ENCODE measurements around the gene RDH8.

Gene RDH8, protein sequence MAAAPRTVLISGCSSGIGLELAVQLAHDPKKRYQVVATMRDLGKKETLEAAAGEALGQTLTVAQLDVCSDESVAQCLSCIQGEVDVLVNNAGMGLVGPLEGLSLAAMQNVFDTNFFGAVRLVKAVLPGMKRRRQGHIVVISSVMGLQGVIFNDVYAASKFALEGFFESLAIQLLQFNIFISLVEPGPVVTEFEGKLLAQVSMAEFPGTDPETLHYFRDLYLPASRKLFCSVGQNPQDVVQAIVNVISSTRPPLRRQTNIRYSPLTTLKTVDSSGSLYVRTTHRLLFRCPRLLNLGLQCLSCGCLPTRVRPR

DNA sequence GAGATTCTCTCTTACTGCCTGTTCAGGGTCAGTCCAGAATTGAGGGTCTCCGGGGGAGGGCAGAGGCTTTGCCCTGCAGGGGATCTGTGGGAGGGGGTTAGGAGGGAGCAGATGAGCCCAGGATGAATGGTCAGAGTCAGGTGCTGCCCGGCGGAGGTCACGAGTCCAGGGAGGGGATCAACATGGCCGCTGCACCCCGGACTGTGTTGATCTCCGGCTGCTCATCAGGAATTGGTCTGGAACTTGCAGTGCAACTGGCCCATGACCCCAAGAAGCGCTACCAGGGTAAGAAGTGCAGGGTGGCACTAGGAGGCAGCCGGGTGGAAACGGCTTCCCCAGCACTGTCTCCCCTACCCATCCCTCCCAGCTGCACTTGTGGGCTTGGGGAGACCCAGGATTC is at the start of gene RDH8:
Gene RDH8 (plus strand): TSS at position 168 of the 400 bp plus-strand sequence. CDS start 15 bp downstream, at position 183.
- no peak for DNase-seq

DNA sequence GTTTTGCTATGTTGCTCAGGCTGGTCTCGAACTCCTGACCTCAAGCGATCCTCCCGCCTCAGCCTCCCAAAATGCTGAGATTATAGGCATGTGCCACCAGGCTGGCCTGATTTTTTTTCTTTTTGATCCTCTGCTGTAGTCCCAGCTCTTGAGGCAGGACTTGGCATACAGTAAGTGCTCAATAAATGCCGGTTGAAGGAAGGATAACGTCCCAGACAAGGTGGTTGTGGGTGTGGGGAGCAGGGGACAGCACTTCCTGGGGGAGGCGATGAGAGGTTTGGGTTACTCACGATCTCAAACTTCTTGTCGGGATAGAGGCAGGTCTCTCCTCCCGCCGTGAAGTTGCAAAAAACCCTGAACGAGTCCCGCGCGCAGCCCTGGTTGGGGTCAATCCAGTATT is 47.3 kb upstream of the RDH8 start:
- no peak for DNase-seq

DNA sequence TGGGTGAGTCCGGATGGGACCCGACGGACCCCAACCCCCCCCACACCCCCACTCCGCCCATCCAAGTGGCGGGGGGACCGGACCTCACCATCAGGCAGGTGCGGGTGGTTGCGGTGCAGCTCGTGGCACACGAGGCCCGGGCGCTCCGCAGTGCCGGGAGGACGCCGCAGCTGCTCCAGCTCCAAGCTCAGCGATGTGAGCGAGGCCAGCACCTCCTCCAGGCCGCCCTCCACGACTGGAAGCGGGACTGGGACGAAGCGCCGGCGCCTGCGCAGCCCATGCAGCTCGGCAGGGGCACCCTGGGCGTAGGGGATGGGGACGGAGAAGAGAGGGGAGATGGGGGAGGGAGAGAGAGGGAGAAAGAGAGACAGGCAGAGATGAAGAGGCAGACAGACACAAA is 46.8 kb upstream of the RDH8 start:
- DNase-seq = no peak

DNA sequence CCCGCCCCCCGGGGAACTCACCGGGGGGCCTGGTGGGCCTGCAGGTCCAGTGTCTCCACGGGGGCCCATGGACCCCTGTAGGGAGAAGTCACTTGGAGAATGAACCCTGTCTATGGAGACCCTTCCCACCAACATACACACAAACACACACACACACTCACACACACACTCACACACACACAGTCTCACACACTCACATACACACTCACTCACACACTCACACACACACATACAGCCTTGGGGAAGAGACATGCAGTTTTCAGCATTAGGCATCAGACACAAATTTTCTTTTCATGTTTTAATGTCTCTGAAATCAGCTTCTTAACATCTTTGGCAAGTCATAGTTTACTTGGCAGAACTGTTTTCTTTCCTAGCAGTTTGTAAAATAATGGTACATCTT is 46.0 kb upstream of the RDH8 start:
- no peak for DNase-seq

DNA sequence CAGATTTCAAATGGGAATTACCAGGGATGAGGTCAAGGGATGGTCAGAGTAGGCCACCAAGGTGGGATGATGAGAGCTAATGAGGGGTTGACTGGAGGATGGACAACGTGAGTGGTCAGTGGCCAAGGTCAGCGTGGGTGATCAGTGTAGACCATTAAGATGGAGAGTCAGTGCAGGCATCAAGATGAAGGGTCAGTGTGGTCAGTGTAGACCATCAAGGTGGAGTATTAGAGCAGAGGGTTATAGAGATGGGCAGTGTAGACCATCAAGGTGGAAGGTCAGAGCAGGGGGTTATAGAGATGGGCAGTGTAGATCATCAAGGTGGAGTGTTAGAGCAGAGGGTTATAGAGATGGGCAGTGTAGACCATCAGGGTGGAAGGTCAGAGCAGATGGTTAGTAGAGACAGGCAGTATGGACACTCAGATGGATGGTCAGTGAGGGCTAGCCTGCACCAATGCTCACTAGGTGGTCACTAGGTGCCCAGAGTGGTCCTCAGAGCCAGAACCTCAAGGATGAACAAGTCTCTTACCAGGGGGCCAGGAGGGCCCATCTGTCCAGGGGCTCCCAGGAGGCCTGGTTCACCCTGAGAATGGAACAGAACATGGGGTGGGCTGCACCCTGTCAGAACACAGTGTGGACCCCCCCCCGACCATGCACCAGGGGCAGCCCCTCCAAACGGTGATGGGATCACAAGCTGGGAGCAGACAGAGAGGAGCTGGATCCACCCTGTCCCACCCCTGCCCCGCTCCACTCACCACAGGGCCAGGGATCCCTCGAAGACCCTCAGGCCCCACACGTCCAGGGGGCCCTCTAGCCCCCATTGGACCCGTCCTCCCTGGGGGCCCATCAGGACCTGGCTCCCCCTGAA is 44.2 kb upstream of the RDH8 start:
- DNase-seq = no peak

DNA sequence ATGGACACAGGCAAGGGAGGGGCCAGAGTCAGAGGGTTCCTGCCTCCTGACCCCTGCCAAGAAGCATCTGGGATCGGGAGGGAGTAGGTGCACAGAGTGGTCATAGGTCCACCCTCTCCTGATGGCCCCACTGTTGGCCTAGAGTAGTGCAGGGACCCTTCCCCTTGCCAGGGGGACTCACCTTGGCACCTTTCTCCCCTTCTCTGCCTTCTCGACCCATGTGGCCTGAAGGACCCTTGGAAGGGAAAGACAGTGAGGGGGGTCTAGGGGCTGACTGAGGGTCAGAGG is 43.7 kb upstream of the RDH8 start:
- DNase-seq = no peak

DNA sequence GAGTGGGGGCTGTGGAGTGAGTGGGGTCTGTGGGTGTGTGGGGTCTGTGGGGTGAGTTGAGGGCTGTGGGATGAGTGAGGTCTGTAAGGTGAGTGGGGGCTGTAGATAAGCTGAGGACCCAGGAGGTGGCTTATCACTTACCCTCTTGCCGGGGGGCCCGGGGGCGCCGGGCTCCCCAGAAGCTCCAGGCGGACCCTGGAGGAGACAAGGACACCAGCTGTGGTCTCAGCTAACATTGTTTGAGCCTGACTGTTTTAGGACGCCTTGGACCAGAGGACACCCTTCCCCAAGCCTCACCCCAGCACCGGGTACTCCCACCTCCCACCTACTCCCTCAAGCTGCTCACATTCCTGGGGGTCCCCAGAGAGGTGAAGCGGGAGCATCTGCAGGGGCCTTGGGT is 42.8 kb upstream of the RDH8 start:
- no peak for DNase-seq

DNA sequence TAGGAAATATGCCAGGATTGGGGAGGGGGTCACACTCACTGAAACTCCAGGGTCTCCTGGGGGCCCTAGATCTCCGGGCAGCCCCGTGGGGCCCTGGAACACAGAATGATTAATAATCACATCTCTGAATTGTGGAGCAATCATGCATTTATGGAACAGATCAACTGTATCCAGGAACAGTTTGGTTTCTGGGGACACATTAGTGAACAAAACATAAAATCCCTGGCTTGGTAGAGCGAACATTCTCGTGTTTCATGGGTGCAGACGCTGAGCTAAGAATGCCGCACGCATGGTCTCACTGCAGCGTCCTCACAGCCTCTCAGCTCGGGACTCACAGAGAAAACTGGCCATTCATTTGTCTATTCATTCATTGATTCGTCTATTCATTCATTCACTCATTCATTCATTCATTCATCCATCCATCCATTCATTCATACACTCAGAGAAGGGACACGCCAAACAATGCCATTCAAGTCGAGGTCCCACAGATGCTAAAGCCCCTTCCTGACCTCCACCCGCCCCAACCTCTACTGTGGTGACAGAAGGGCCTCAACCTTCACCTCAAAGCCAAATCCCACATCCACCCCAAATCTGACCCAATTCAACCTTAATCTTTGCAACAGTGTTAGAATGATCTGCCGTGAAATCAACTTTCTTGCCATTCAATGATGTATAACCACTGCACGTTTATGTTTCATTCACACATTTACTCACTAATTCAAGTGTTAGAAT is 42.0 kb upstream of the RDH8 start:
- DNase-seq = no peak

DNA sequence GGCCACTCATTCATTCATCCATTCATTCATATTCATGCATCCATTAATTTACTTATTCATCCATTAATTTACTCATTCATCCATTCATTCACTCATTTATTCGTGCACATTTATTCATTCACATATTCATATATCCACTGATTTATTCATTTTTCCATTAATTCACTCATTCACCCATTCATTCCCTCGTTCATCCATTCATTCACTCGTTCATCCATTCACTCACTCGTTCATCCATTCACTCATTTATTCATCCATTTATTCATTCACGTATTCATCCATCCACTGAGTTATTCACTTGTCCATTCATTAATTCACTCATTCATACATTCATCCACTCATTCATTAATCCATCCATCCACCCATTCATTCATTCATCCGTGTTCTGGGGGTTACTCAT is 41.2 kb upstream of the RDH8 start:
- no peak for DNase-seq

DNA sequence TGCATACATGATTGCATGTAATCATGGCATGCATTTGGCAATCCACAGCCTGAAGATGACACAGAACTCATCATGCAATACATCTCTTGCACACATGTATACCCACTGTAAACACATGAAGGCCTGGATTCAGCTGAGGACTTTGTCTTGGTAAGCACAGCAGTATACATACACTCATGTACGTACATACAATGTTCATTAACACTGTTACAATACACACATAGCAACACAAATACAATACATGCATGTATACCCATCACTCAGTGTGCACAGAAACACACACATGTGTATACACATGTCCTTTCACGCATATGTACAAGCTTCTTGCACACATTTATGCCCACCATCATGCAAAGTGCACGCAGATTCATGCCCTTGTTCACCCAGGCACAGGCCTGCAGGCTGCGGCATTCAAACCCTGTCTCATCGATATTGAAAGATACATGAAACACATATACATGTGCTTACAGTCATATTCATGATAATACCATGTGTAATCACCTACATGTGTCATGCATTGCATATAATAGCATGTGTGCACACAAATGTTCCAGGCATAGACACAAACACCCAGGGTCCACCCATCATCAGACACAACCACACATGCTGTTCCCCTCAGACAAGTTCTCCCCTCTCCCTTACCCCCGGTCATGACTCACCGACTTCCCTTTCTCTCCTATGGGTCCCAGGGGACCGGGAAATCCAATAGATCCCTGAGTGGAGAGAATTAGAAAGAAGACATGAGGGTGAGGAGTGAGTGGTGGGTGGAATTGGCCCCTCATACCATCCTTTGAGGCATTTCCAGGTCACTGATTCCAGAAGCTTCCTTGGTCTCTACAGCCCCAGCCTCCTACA is 31.6 kb upstream of the RDH8 start:
- no peak for DNase-seq

DNA sequence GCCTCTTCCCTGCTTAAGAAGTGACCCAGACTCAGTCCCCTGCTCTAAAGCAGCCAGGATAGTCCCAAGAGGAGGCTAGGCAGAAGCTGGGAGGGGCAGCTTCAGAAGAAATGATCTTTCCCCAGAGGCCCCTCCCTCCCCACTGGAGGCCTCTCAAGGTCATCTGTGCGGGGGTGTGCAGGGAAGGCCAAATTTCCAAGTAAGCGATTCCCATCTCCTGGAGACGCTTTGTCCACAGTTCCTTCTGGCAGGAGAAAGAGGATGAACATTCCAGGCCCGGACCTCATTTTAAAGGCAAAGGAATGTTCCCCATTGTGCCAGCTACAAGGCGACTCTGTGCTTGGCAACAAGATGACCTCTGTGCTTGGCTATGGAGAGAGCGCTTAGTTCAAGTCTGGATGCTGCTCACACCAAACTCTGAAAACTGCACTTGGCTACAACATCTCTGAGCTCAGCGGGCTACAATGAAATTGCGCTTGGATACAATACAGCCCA is 26.4 kb upstream of the RDH8 start:
- no peak for DNase-seq

DNA sequence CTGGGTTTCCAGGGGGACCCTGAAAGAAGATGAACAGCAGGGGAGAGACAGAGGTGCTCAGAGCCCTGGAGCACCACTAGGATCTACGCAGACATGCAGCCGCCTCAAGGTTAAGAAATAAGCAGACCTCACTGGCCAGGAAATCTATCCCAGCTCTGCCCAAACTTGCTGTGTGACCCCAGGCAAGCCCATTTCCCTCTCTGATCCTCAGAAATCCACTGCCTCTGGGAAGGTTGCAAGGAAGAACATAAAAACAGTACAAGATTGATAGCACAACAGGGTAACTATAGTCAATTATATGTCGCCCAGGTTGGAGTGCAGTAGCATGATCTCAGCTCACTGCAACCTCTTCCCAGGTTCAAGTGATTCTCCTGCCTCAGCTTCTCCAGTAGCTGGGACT is 23.8 kb upstream of the RDH8 start:
- no peak for DNase-seq

DNA sequence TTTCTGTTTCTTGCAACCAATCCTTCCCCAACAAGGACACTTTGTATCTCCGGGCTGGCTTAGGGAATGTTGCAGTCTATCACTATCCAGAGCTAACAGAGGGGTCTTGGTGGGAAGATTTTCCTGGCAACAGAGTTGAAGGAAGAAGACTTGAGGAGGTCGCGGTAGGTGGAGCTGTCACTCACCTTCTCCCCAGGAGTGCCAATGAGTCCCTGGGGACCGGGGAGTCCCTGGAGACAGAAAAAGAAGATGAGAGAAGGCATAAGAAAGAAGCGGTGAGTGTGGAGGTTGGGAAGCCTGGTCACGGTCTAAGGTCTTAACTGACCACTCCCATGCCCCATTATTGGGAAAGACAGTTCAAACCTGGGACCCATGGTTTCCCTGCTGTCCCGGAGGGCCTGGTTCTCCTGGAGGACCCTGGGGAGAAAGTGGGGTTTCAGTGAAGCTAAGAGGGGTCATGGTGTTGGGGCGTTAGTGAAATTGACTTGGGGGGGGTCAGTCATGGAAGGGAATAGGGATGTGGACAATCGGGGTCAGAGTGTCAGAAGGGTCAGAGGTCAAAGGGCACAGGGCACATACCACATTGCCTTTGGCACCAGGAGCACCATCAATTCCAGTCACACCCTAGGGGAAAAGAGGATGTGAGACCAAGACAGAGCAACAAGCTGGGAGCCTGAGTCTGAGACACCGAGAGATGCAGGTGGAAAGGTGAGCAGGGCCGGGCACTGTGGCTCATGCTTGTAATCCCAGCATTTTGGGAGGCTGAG is 21.7 kb upstream of the RDH8 start:
- no peak for DNase-seq

DNA sequence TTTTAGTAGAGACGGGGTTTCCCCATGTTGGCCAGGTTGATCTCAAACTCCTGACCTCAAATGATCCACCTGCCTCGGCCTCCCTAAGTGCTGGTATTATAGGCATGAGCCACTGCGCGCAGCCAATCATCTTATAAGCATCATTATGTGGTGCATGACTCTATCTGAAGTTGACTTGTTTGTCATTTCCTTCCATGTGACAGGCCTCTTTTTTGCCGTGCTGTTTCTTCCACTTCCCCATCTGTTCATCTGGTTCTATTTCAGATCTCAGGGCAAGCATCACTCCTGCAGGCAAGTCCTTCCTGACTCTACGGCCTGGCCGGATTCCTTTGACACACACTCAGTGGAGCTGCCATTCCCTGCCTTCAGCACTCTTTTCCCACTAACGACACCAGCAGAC is 18.2 kb upstream of the RDH8 start:
- DNase-seq = no peak

DNA sequence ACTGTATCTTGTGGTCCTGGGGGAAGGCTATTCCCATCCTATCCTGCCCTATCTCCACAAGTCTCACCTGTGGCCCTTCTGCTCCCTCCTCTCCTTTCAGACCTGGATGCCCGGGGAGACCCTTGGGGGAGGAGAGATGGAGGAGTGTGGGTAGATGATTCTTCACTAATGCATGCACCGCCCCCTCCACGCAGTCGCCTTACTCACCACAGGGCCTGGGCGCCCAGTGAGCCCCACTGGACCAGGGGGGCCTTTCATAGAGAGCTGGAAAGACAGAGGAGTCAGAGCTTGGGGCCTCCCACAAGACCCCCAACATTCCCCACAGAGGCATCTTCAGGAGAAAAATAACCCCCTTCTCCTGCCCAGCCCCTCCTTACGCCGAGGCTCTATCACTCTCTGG is 17.3 kb upstream of the RDH8 start:
- no peak for DNase-seq

DNA sequence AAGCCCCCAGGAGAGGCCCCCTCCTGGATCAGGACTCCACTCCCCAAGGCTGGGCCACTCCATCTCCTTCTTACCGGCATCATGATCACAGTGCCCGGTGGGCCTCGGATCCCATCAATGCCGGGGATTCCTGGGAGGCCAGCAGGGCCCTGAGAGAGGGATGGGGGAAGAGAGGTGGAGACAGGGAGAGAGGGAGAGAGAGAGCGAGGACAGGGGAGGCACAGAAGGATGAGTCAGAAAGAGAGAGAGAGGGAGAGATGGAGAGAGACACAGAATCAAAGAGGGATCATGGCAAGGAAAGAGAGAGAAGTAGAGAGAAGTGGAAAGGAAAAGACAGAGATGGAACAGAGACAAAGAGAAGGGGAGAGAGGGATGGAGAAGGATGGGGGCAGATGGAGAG is 16.7 kb upstream of the RDH8 start:
- no peak for DNase-seq

DNA sequence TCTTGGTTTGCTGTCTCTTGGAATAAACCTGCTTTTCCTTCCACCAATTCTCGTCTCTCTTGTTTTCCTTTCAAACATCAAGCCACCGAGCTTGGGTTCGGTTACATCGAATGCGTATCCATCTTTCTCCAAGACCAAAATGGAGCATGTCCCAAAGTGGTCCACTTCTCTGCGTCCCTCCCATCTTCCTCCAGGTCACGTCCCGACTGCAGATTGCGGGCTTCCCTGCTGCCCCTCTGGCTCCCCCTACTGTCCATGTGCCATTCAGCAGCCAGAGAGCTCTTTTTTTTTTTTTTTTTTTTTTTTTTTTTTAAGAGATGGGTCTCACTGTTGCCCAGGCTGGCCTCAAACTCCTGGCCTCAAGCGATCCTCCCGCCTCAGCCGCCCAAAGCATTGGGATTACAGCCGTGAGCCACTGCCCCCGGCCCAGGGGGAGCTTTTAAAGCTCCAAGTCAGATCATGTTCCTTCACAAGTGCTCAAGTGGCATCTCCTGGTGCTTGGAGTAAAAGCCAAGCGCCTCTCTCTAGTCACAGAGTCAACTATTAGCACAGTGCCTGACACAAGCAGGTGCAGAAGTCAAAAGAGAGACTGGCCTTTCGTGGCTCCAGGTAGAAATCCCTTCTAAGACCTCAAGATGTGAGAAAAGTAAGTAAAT is 13.0 kb upstream of the RDH8 start:
- peak; percentile 39 for DNase-seq

DNA sequence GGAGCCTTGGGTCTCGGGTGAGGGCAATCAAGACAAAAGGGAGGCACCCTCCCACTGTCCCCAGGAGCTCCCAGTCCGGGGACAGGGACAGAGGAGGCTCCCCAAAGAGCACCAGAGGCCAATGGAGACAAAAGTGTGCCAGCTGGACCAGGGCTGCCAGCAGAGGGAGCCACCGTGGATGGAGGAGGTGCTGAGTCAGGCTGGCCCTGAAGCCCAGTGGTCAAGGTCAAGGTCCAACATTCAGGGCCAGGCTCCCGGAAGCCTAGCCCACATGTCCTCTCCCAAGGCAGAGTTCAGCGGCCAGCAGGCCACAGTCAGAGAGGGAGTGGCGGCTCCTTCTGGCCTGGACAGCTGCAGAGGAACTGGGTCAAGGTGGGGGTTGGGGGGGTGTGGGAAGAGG is 11.4 kb upstream of the RDH8 start:
- no peak for DNase-seq

DNA sequence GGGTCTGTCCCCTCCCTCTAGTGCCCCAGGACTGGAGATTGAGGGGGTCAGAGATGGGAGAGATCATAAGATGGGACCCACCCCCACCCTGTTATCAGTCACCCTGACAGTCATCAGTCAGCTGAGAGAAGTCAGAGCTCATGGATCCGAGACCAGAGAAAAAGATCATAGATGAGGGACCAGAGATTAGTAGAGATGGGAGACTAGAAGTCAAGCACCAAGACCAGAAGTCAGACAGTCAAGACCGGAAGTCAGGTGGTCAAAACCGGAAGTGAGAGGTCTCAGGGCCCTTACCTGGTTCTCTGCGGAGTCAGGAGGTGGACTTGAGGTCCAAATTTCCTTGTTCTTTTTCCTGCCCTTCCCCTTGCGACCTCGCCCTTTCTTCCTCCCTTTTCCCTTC is 10.0 kb upstream of the RDH8 start:
- DNase-seq = no peak

DNA sequence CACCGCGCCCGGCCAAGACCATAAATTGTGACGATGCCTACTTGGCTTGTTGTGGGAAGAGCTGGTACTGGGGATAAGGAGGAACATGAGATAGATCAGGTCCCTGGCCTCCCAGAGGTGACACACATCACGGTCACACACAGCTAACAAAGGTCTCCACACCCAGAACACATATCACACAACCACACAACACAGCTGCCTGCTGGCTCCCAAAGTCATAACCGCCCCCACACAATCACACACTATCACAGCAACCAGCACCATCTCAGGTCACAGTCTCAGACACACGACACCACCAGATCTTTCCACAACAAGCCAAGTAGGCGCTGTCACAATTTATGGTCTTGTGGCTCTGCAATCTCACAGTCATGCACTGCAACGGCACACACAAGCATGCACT is 8.7 kb upstream of the RDH8 start:
- DNase-seq = no peak

DNA sequence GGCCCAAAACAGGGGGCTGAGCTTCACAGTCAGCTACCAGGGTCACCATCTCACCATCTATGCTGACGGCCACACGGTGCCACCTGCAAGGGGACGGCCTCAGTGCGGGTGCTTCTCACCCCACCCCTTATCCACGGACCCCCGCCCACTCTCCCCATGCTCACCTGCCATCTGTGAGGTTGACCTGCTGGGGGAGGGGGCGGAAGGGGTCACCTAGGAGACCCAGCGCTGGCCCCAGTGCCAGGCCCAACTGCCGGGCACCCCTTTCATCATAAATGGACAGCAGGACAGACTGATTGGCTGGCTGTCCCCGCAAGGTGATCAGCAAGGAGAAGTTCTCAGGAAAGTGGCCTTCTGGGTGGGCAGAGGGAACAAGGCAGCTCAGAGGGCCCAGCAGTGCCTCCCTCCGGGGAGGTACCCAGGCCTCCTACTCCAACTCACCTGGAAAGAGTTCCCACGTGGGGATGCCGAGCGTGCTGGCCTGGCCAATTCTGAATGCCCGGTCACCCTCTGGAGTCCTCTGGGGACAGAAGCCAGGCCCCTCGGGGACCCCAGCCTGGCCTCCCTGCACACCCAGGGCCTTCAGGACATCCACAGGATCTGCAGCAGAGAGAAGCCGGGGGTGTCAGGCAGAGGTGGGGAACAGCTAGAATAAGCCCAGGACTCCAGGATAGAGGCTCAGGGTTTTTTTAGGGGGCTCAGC is 7.5 kb upstream of the RDH8 start:
- DNase-seq = no peak
